Neural cell (in vitro differentiated cells): ENCODE data around the gene CD160. TPM values are rescaled to one million over a fixed set of nuclear protein-coding genes. Genes with fewer than 3 reads are reported as not detected.

Experiments used
- H2AFZ ChIP-seq: fragments of 200-600, 300-800 bp; sonication (generic), shearing (Covaris generic); 2 replicates; pipeline ENCODE4 v1.6.0; 2014; ENCODE audit warnings: low read depth, mild to moderate bottlenecking, antibody characterized with exemption, low read length, moderate library complexity
- H3F3A ChIP-seq: fragments of 200-600 bp; shearing (Covaris generic); 2 replicates; pipeline ENCODE4 v1.6.1; 2016; ENCODE audit warnings: mild to moderate bottlenecking, moderate library complexity, mixed read lengths, antibody characterized with exemption, low read length; ENCODE audit not compliant: insufficient read depth, poor library complexity, severe bottlenecking
- H3K27ac ChIP-seq: fragments of 200-600, 300-800 bp; sonication (generic), shearing (Covaris generic); 2 replicates; pipeline ENCODE4 v1.5.1; 2014; ENCODE audit warnings: mild to moderate bottlenecking, low read length, moderate library complexity
- H3K27me3 ChIP-seq: fragments of 300-800, 200-600 bp; sonication (generic), shearing (Covaris generic); 2 replicates; pipeline ENCODE4 v1.6.0; 2014; ENCODE audit warnings: mild to moderate bottlenecking, low read depth, low read length, moderate library complexity; ENCODE audit not compliant: insufficient read depth
- H3K36me3 ChIP-seq: fragments of 300-800, 200-600 bp; sonication (generic), shearing (Covaris generic); 2 replicates; pipeline ENCODE4 v1.5.1; 2014; ENCODE audit warnings: mild to moderate bottlenecking, antibody characterized with exemption, low read length, moderate library complexity; ENCODE audit not compliant: insufficient read depth
- H3K4me2 ChIP-seq: fragments of 300-800, 200-600 bp; sonication (generic), shearing (Covaris generic); 2 replicates; pipeline ENCODE4 v1.6.0; 2014; ENCODE audit warnings: mild to moderate bottlenecking, low read length
- H3K4me3 ChIP-seq: fragments of 300-800, 200-600 bp; sonication (generic), shearing (Covaris generic); 2 replicates; pipeline ENCODE4 v1.5.1; 2014; ENCODE audit warnings: mild to moderate bottlenecking, low read length, moderate library complexity
- H3K79me2 ChIP-seq: fragments of 200-600 bp; shearing (Covaris generic); replicated peaks from 2 replicates; pipeline ENCODE4 v1.6.0; 2014; ENCODE audit warnings: mild to moderate bottlenecking, low read length, moderate library complexity; ENCODE audit not compliant: insufficient read depth
- H3K9ac ChIP-seq: fragments of 300-800, 200-600 bp; sonication (generic), shearing (Covaris generic); 2 replicates; pipeline ENCODE4 v1.6.1; 2016; ENCODE audit warnings: mild to moderate bottlenecking, low read length, mixed read lengths
- H3K9me2 ChIP-seq: fragments of 200-600 bp; shearing (Covaris generic); 2 replicates; pipeline ENCODE4 v1.6.1; 2016; ENCODE audit warnings: mild to moderate bottlenecking, low read length, mixed read lengths; ENCODE audit not compliant: insufficient read depth
- H3K9me3 ChIP-seq: fragments of 200-600, 300-800 bp; sonication (generic), shearing (Covaris generic); 2 replicates; pipeline ENCODE4 v1.6.1; 2016; ENCODE audit warnings: mild to moderate bottlenecking, mixed run types, low read length, moderate library complexity, mixed read lengths
- H4K20me1 ChIP-seq: fragments of 200-600 bp; shearing (Covaris generic); 2 replicates; pipeline ENCODE4 v1.6.1; 2016; ENCODE audit warnings: mild to moderate bottlenecking, mixed run types; ENCODE audit not compliant: insufficient read depth
- EP300 ChIP-seq: fragments of 450-650 bp; conservative IDR thresholded peaks from 2 replicates; pipeline ENCODE4 v1.6.1; 2014; ENCODE audit warnings: antibody characterized with exemption, mild to moderate bottlenecking, moderate library complexity; ENCODE audit not compliant: poor library complexity, severe bottlenecking
- MXI1 ChIP-seq: fragments of 450-650 bp; conservative IDR thresholded peaks from 2 replicates; pipeline ENCODE4 v1.6.1; 2014; ENCODE audit warnings: antibody characterized with exemption, mild to moderate bottlenecking; ENCODE audit not compliant: poor library complexity, severe bottlenecking
- POLR2AphosphoS5 ChIP-seq: IDR thresholded peaks from 2 replicates; pipeline ENCODE4 v1.6.1; 2012
- RAD21 ChIP-seq: fragments of 450-650 bp; conservative IDR thresholded peaks from 2 replicates; pipeline ENCODE4 v1.6.1; 2014; ENCODE audit warnings: antibody characterized with exemption, mild to moderate bottlenecking, moderate library complexity
- SMC3 ChIP-seq: fragments of 450-650 bp; conservative IDR thresholded peaks from 2 replicates; pipeline ENCODE4 v1.6.1; 2014; ENCODE audit warnings: antibody characterized with exemption, mild to moderate bottlenecking, moderate library complexity; ENCODE audit not compliant: poor library complexity
- TAF1 ChIP-seq: IDR thresholded peaks from 2 replicates; pipeline ENCODE4 v1.6.1; 2012; ENCODE audit warnings: low read depth
- polyA plus RNA-seq: library from polyadenylated mRNA; depleted of rRNA; stranded (reverse); fragments of >200 nt; gene quantifications from 2 replicates; pipeline ENCODE4 v1.2.3, GENCODE V29; 2014
- TF ChIP-seq, protein P1 (sequence below): IDR thresholded peaks from 2 replicates; pipeline ENCODE4 v1.6.1; 2012; ENCODE audit warnings: borderline replicate concordance
- TF ChIP-seq, protein P2 (sequence below): fragments of 450-650 bp; IDR thresholded peaks from 2 replicates; pipeline ENCODE4 v1.5.1; 2014; ENCODE audit warnings: antibody characterized with exemption, mild to moderate bottlenecking, moderate library complexity; ENCODE audit not compliant: poor library complexity, severe bottlenecking

CD160 gene
- polyA plus RNA-seq, 1 donor from 2014 or later = not detected

DNA sequence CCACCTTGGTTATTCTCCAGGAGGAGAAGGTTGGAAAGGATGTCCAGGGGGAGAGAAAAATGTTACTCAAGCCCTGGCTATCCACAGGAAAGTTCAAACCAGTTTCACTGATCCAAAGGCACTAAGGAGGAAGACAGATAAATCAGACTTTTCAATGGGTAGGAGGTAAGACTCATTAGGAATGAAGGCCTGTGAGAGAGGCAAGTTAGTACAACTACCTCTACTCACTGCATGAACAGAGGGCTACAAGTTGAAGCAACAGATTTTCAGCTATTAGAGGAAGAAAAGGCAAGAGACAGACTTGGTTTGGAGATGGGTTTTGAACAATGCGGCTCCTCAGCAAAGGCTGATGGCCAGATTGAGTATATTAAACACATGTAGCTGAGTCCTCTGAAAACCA lies 16.9 kb downstream of the CD160 start:
- H3K9me3 ChIP-seq = no peaks in the 10 kb centered on the region
- no peaks in the 10 kb centered on the region for H3K79me2 ChIP-seq
- no peak overlapping the region for H3K9ac ChIP-seq
- H3F3A ChIP-seq = no peaks in the 10 kb centered on the region
- H3K9me2 ChIP-seq = no peaks in the 10 kb centered on the region
- H4K20me1 ChIP-seq = no peaks in the 10 kb centered on the region
- TF ChIP-seq TAF1 (no peak), EP300 (no peak), MXI1 (no peak), SMC3 (no peak), POLR2AphosphoS5 (no peak), RAD21 (no peak)
- TF ChIP-seq, protein P1, sequence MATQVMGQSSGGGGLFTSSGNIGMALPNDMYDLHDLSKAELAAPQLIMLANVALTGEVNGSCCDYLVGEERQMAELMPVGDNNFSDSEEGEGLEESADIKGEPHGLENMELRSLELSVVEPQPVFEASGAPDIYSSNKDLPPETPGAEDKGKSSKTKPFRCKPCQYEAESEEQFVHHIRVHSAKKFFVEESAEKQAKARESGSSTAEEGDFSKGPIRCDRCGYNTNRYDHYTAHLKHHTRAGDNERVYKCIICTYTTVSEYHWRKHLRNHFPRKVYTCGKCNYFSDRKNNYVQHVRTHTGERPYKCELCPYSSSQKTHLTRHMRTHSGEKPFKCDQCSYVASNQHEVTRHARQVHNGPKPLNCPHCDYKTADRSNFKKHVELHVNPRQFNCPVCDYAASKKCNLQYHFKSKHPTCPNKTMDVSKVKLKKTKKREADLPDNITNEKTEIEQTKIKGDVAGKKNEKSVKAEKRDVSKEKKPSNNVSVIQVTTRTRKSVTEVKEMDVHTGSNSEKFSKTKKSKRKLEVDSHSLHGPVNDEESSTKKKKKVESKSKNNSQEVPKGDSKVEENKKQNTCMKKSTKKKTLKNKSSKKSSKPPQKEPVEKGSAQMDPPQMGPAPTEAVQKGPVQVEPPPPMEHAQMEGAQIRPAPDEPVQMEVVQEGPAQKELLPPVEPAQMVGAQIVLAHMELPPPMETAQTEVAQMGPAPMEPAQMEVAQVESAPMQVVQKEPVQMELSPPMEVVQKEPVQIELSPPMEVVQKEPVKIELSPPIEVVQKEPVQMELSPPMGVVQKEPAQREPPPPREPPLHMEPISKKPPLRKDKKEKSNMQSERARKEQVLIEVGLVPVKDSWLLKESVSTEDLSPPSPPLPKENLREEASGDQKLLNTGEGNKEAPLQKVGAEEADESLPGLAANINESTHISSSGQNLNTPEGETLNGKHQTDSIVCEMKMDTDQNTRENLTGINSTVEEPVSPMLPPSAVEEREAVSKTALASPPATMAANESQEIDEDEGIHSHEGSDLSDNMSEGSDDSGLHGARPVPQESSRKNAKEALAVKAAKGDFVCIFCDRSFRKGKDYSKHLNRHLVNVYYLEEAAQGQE = no peak
- TF ChIP-seq, protein P2, sequence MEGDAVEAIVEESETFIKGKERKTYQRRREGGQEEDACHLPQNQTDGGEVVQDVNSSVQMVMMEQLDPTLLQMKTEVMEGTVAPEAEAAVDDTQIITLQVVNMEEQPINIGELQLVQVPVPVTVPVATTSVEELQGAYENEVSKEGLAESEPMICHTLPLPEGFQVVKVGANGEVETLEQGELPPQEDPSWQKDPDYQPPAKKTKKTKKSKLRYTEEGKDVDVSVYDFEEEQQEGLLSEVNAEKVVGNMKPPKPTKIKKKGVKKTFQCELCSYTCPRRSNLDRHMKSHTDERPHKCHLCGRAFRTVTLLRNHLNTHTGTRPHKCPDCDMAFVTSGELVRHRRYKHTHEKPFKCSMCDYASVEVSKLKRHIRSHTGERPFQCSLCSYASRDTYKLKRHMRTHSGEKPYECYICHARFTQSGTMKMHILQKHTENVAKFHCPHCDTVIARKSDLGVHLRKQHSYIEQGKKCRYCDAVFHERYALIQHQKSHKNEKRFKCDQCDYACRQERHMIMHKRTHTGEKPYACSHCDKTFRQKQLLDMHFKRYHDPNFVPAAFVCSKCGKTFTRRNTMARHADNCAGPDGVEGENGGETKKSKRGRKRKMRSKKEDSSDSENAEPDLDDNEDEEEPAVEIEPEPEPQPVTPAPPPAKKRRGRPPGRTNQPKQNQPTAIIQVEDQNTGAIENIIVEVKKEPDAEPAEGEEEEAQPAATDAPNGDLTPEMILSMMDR = no peak
- H3K36me3 ChIP-seq = no peaks in the 10 kb centered on the region
- no peak overlapping the region for H2AFZ ChIP-seq
- no peak overlapping the region for H3K4me2 ChIP-seq
- H3K4me3 ChIP-seq = no peak overlapping the region
- no peaks in the 10 kb centered on the region for H3K27me3 ChIP-seq
- no peak overlapping the region for H3K27ac ChIP-seq

DNA sequence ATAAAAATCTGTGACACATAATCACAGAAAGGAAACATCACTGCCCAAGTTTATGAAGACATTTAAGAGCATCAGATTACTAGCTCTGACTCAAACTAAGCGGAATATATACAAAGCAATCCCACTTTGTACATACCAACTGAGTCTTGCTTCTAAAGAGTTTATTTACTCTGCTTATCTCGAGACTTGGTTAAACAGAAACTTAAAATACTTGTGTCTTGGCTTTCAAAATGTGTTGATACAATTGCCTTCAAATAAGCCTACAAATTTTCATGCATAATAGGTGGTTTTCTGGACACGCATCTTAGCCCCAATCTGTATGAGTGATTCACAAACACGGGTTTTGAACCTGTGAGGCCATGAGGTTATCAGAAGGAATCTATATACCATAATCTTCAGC lies 21.0 kb downstream of the CD160 start:
- no peak overlapping the region for H3K4me2 ChIP-seq
- H3K9me3 ChIP-seq = no peaks in the 10 kb centered on the region
- H2AFZ ChIP-seq = no peak overlapping the region
- H3K36me3 ChIP-seq = peaks cover 5% of the 10 kb centered on the region
- H3K79me2 ChIP-seq = no peaks in the 10 kb centered on the region
- no peaks in the 10 kb centered on the region for H3K27me3 ChIP-seq
- no peak overlapping the region for H3K27ac ChIP-seq
- H3K9ac ChIP-seq = no peak overlapping the region
- H3K9me2 ChIP-seq = no peaks in the 10 kb centered on the region
- H3K4me3 ChIP-seq = no peak overlapping the region
- TF ChIP-seq, protein P2 = no peak
- TF ChIP-seq MXI1 = no peak
- H4K20me1 ChIP-seq = no peaks in the 10 kb centered on the region
- H3F3A ChIP-seq = no peaks in the 10 kb centered on the region
